HCT116 (cell line): ENCODE measurements around the gene CD247. TPM values are rescaled to one million over a fixed set of nuclear protein-coding genes. Genes with fewer than 3 reads are reported as not detected.

Experiments
- ATAC-seq: fragments of 200-7000 bp; cut with Tn5 transposase; 2 replicates; pipeline ENCODE4 v1.9.1; 2020; ENCODE audit warnings: mild to moderate bottlenecking, moderate library complexity
- BruUV-seq: library from RNA; stranded (reverse); fragments of 400-500 nt; replicated peaks from 2 replicates; lab custom pipeline; 2021; lab: Mats Ljungman, UMichigan
- CTCF ChIA-PET: fragments of 300-600 bp; sonication (Branson Sonifier 250); formaldehyde crosslinking; loops from one replicate; lab custom pipeline; 2021; ENCODE audit warnings: antibody characterized with exemption; lab: Charles Lee
- POLR2A ChIA-PET: fragments of 300-600, 350-600 bp; sonication (Branson Sonifier 250); formaldehyde crosslinking; loops from one replicate; lab custom pipeline; 2021; ENCODE audit warnings: antibody characterized with exemption; lab: Charles Lee
- RAD21 ChIA-PET, 2 experiments: fragments of 300-600 bp; sonication (Branson Sonifier 250); formaldehyde crosslinking; loops; one replicate each; lab custom pipeline; 2023; ENCODE audit warnings: low total read pairs in 2 of 2; ENCODE audit not compliant: uncharacterized antibody in 2 of 2, unreplicated experiment in 2 of 2, low non-redundant PET in 1 of 2; lab: Charles Lee
- DNase-seq: peaks from one replicate; pipeline ENCODE4 v3.0.0-alpha.2; 2010; ENCODE audit warnings: low read depth, low spot score
- H2AFZ ChIP-seq: fragments of 200-600 bp; shearing (Covaris generic), sonication (generic); 2 replicates; pipeline ENCODE4 v1.6.1; 2017; ENCODE audit warnings: low read depth, mixed run types, mixed read lengths, antibody characterized with exemption, low read length; ENCODE audit not compliant: poor library complexity, severe bottlenecking
- H3K27ac ChIP-seq: 2 replicates; pipeline ENCODE4 v1.5.1; 2012; ENCODE audit warnings: low read depth, low read length
- H3K27me3 ChIP-seq: fragments of 200-600 bp; sonication (generic); 2 replicates; pipeline ENCODE4 v1.6.1; 2016; ENCODE audit warnings: mixed run types, low read length, mixed read lengths; ENCODE audit not compliant: insufficient read depth
- H3K36me3 ChIP-seq, 2 experiments: fragments of 200-500 bp in 1 of 2; fragments of 200-600 bp in 1 of 2; sonication (Bioruptor generic) in 1 of 2; sonication (generic) in 1 of 2; 2 replicates each; pipeline versions ENCODE4 v1.5.1 to v1.6.1; 2014 to 2016; ENCODE audit warnings: low read length in 2 of 2, inconsistent platforms in 1 of 2, mixed read lengths in 1 of 2, mixed run types in 1 of 2; ENCODE audit not compliant: insufficient read depth in 2 of 2, control insufficient read depth in 1 of 2
- H3K4me1 ChIP-seq, 2 experiments: fragments of 200-600 bp in 1 of 2; sonication (generic) in 1 of 2; 2 replicates each; pipeline versions ENCODE4 v1.5.1 to v1.6.1; 2012 to 2017; ENCODE audit warnings: low read length in 2 of 2, inconsistent platforms in 1 of 2, mild to moderate bottlenecking in 1 of 2, mixed read lengths in 1 of 2, mixed run types in 1 of 2, moderate library complexity in 1 of 2; ENCODE audit not compliant: insufficient read depth in 2 of 2, control insufficient read depth in 1 of 2
- H3K4me2 ChIP-seq: fragments of 200-600 bp; sonication (generic); 2 replicates; pipeline ENCODE4 v1.6.1; 2017; ENCODE audit warnings: mixed run types, low read length, mixed read lengths
- H3K4me3 ChIP-seq, 2 experiments: fragments of 200-600 bp in 1 of 2; sonication (generic) in 1 of 2; replicated peaks in 1 of 2; 2 replicates each; pipeline ENCODE4 v1.5.1; 2011 to 2016; ENCODE audit warnings: low read length in 2 of 2, control low read depth in 1 of 2, low read depth in 1 of 2, mild to moderate bottlenecking in 1 of 2, mixed read lengths in 1 of 2, mixed run types in 1 of 2
- H3K79me2 ChIP-seq: fragments of 200-600 bp; sonication (generic); 2 replicates; pipeline ENCODE4 v1.6.1; 2017; ENCODE audit warnings: mild to moderate bottlenecking, mixed run types, low read length, moderate library complexity, mixed read lengths; ENCODE audit not compliant: insufficient read depth
- H3K9ac ChIP-seq: fragments of 200-600 bp; sonication (generic); 2 replicates; pipeline ENCODE4 v1.6.1; 2016; ENCODE audit warnings: low read length, mixed read lengths
- H3K9me2 ChIP-seq: fragments of 200-600 bp; sonication (generic), shearing (Covaris generic); 2 replicates; pipeline ENCODE4 v1.6.1; 2017; ENCODE audit warnings: mixed run types, mild to moderate bottlenecking, moderate library complexity; ENCODE audit not compliant: insufficient read depth
- H3K9me3 ChIP-seq, 2 experiments: fragments of 200-500 bp in 1 of 2; fragments of 200-600 bp in 1 of 2; sonication (Bioruptor generic) in 1 of 2; sonication (generic) in 1 of 2; 2 replicates each; pipeline ENCODE4 v1.6.1; 2014 to 2017; ENCODE audit warnings: low read length in 2 of 2, mixed read lengths in 2 of 2, inconsistent platforms in 1 of 2, low read depth in 1 of 2, mild to moderate bottlenecking in 1 of 2, mixed run types in 1 of 2, moderate library complexity in 1 of 2; ENCODE audit not compliant: control insufficient read depth in 1 of 2, insufficient read depth in 1 of 2
- H4K20me1 ChIP-seq: fragments of 200-600 bp; sonication (generic), shearing (Covaris generic); 2 replicates; pipeline ENCODE4 v1.6.1; 2017; ENCODE audit warnings: mixed run types, mild to moderate bottlenecking, moderate library complexity; ENCODE audit not compliant: insufficient read depth
- ATF3 ChIP-seq: IDR thresholded peaks from 2 replicates; pipeline ENCODE4 v1.6.1; 2012
- CBX3 ChIP-seq: IDR thresholded peaks from 2 replicates; pipeline ENCODE4 v1.6.1; 2012; ENCODE audit warnings: low read depth
- CEBPB ChIP-seq: IDR thresholded peaks from 2 replicates; pipeline ENCODE4 v1.6.1; 2012; ENCODE audit warnings: low read depth
- CTCF ChIP-seq, 3 experiments: fragments of 200-600 bp in 1 of 3; sonication (generic) in 1 of 3; IDR thresholded peaks in 2 of 3; conservative IDR thresholded peaks in 1 of 3; 2 replicates each; pipeline ENCODE4 v1.5.1; 2012 to 2017; ENCODE audit warnings: low read depth in 2 of 3, low read length in 2 of 3, antibody characterized with exemption in 1 of 3, borderline replicate concordance in 1 of 3, control low read depth in 1 of 3, mild to moderate bottlenecking in 1 of 3, mixed read lengths in 1 of 3, mixed run types in 1 of 3, moderate library complexity in 1 of 3; ENCODE audit not compliant: insufficient read depth in 1 of 3
- EGR1 ChIP-seq: IDR thresholded peaks from 2 replicates; pipeline ENCODE4 v1.6.1; 2012; ENCODE audit warnings: low read depth
- ELF1 ChIP-seq: IDR thresholded peaks from 2 replicates; pipeline ENCODE4 v1.6.1; 2012; ENCODE audit warnings: low read depth, borderline replicate concordance
- EZH2 ChIP-seq: fragments of 200-600 bp; sonication (generic); IDR thresholded peaks from 2 replicates; pipeline ENCODE4 v1.6.1; 2017; ENCODE audit warnings: antibody characterized with exemption, mixed run types
- EZH2phosphoT487 ChIP-seq: fragments of 200-600 bp; IDR thresholded peaks from 2 replicates; pipeline ENCODE4 v1.6.1; 2018; ENCODE audit warnings: antibody characterized with exemption, borderline replicate concordance
- JUND ChIP-seq: IDR thresholded peaks from 2 replicates; pipeline ENCODE4 v1.6.1; 2012
- MAX ChIP-seq: IDR thresholded peaks from 2 replicates; pipeline ENCODE4 v1.6.1; 2012
- POLR2AphosphoS5 ChIP-seq: IDR thresholded peaks from 2 replicates; pipeline ENCODE4 v1.6.1; 2011; ENCODE audit warnings: mild to moderate bottlenecking, low read depth, low read length, moderate library complexity
- RAD21 ChIP-seq: IDR thresholded peaks from 2 replicates; pipeline ENCODE4 v1.6.1; 2012; ENCODE audit warnings: low read depth, mild to moderate bottlenecking
- REST ChIP-seq: IDR thresholded peaks from 2 replicates; pipeline ENCODE4 v1.6.1; 2012; ENCODE audit warnings: low read depth
- SIN3A ChIP-seq: IDR thresholded peaks from 2 replicates; pipeline ENCODE4 v1.6.1; 2012; ENCODE audit warnings: low read depth
- SP1 ChIP-seq: IDR thresholded peaks from 2 replicates; pipeline ENCODE4 v1.6.1; 2012; ENCODE audit warnings: low read depth
- SRF ChIP-seq: IDR thresholded peaks from 2 replicates; pipeline ENCODE4 v1.6.1; 2012; ENCODE audit warnings: low read depth
- TCF7L2 ChIP-seq: IDR thresholded peaks from 2 replicates; pipeline ENCODE4 v1.7.0; 2011; ENCODE audit warnings: borderline replicate concordance, inconsistent platforms; ENCODE audit not compliant: insufficient read depth, insufficient read length; ENCODE audit errors: extremely low read depth
- YY1 ChIP-seq: IDR thresholded peaks from 2 replicates; pipeline ENCODE4 v1.6.1; 2011; ENCODE audit warnings: low read length, low read depth, moderate library complexity, mild to moderate bottlenecking; ENCODE audit not compliant: insufficient replicate concordance; ENCODE audit errors: extremely low read depth
- ZBTB33 ChIP-seq: IDR thresholded peaks from 2 replicates; pipeline ENCODE4 v1.6.1; 2011; ENCODE audit warnings: mild to moderate bottlenecking, low read length, moderate library complexity; ENCODE audit not compliant: insufficient replicate concordance; ENCODE audit errors: extremely low read depth
- ZNF274 ChIP-seq: fragments of 200-500 bp; sonication (Bioruptor generic); IDR thresholded peaks from 2 replicates; pipeline ENCODE4 v1.6.1; 2014; ENCODE audit warnings: mild to moderate bottlenecking, low read depth, low read length, inconsistent platforms
- intact Hi-C: fragments of 100-400 bp; cut with micrococcal nuclease; formaldehyde crosslinking; loops from 2 replicates; pipeline ENCODE4 v1.10.0; 2022
- total RNA-seq: library from RNA; stranded (reverse); gene quantifications from one replicate; pipeline ENCODE4 v1.2.1, GENCODE V29; 2021; ENCODE audit not compliant: unreplicated experiment

CD247 gene
- total RNA-seq, 1 experiment from 2014 or later: 0.57 TPM

GRCh38 chr1:167545349-167545748 lies 27.0 kb upstream of the CD247 start:
- Histone ChIP-seq H3K9me2 (no peaks in the 10 kb centered on the region), H3K4me1 (no peaks in the 10 kb centered on the region), H3K4me3 (no peak overlapping the region), H3K27ac (no peak overlapping the region), H3K79me2 (peaks cover 4% of the 10 kb centered on the region; the same call in 1 of the 2 replicates), H3K9ac (no peak overlapping the region), H4K20me1 (no peaks in the 10 kb centered on the region), H3K27me3 (no peaks in the 10 kb centered on the region), H3K4me2 (no peak overlapping the region), H3K36me3 (peaks cover 5 to 17% of the 10 kb centered on the region in 2 experiments; a peak in 3 of 4 replicates), H2AFZ (no peak overlapping the region), H3K9me3 (no peaks in the 10 kb centered on the region)
- BruUV-seq: no TSS peak
- CTCF ChIA-PET: no interaction called here
- no peak for TF ChIP-seq POLR2AphosphoS5
- TF ChIP-seq CBX3: no peak
- no peak for TF ChIP-seq SIN3A
- TF ChIP-seq JUND: no peak
- no peak for TF ChIP-seq EGR1
- no peak for TF ChIP-seq TCF7L2
- TF ChIP-seq SP1: no peak
- TF ChIP-seq ATF3: no peak
- no peak for TF ChIP-seq SRF
- no peak for TF ChIP-seq RAD21
- TF ChIP-seq REST: no peak
- no peak for TF ChIP-seq ZNF274
- no peak for TF ChIP-seq CEBPB
- no peak for TF ChIP-seq CTCF (IDR thresholded peaks at IDR 0.05 in 2 of 3, conservative IDR thresholded peaks at IDR 0.05 in 1 of 3; ENCODE audit: borderline replicate concordance in 1 of 3, insufficient read depth in 1 of 3, low read depth in 2 of 3, low read length in 2 of 3)
- TF ChIP-seq YY1: no peak
- TF ChIP-seq EZH2phosphoT487: no peak
- TF ChIP-seq MAX: no peak
- no peak for TF ChIP-seq ZBTB33
- no peak for TF ChIP-seq ELF1
- TF ChIP-seq EZH2: no peak
- RAD21 ChIA-PET: no interaction called here
- no peak for DNase-seq
- no peak for ATAC-seq
- POLR2A ChIA-PET: no interaction called here
- intact Hi-C loops: no loop called here
